IMR-90 (cell line): ENCODE measurements around the gene ARL13A. TPM values are rescaled to one million over a fixed set of nuclear protein-coding genes. Genes with fewer than 3 reads are reported as not detected.

Source experiments
- ATAC-seq: fragments of 200-7000 bp; cut with Tn5 transposase; 2 replicates; pipeline ENCODE4 v1.9.1; 2020; ENCODE audit warnings: low read depth, mild to moderate bottlenecking, moderate library complexity
- BruUV-seq: library from RNA; stranded (reverse); fragments of 400-500 nt; replicated peaks from 2 replicates; lab custom pipeline; 2021; lab: Mats Ljungman, UMichigan
- CTCF ChIA-PET: fragments of 300-600 bp; formaldehyde crosslinking; extraction: SDS; loops from one replicate; lab custom pipeline; 2021; ENCODE audit warnings: antibody characterized with exemption; lab: Yijun Ruan, JAX
- POLR2A ChIA-PET: fragments of 300-600 bp; sonication (Branson Sonifier 250); formaldehyde crosslinking; loops from one replicate; lab custom pipeline; 2022; ENCODE audit warnings: antibody characterized with exemption; ENCODE audit not compliant: unreplicated experiment; lab: Charles Lee
- DNase-seq: peaks from one replicate; pipeline ENCODE4 v3.0.0; 2013
- H2AFZ ChIP-seq: replicated peaks from 2 replicates; pipeline ENCODE3; 2013; ENCODE audit warnings: low read length, mild to moderate bottlenecking; ENCODE audit not compliant: poor library complexity
- H2AK5ac ChIP-seq: 2 replicates; pipeline ENCODE4 v1.6.1; 2013; ENCODE audit warnings: low read depth, low read length, inconsistent platforms
- H2AK9ac ChIP-seq: replicated peaks from 2 replicates; pipeline ENCODE3; 2013; ENCODE audit warnings: mild to moderate bottlenecking, low read depth, low read length, moderate library complexity; ENCODE audit not compliant: poor library complexity
- H2BK120ac ChIP-seq: 2 replicates; pipeline ENCODE4 v1.6.1; 2013; ENCODE audit warnings: low read depth, low read length, inconsistent platforms
- H2BK15ac ChIP-seq: 3 replicates; pipeline ENCODE4 v1.6.1; 2013; ENCODE audit warnings: low read depth, low read length, inconsistent platforms
- H2BK20ac ChIP-seq: 2 replicates; pipeline ENCODE4 v1.6.1; 2013; ENCODE audit warnings: low read depth, mild to moderate bottlenecking, inconsistent platforms, low read length, moderate library complexity
- H2BK5ac ChIP-seq: 2 replicates; pipeline ENCODE4 v1.6.1; 2013; ENCODE audit warnings: mild to moderate bottlenecking, low read depth, low read length, inconsistent platforms; ENCODE audit not compliant: poor library complexity, severe bottlenecking
- H3K14ac ChIP-seq: replicated peaks from 2 replicates; pipeline ENCODE4 v1.6.1; 2013; ENCODE audit warnings: low read depth, low read length, inconsistent platforms
- H3K18ac ChIP-seq: 2 replicates; pipeline ENCODE4 v1.6.1; 2013; ENCODE audit warnings: low read depth, low read length, control low read depth
- H3K23ac ChIP-seq: 2 replicates; pipeline ENCODE4 v1.6.1; 2013; ENCODE audit warnings: low read depth, low read length, inconsistent platforms
- H3K27ac ChIP-seq: 2 replicates; pipeline ENCODE4 v1.5.1; 2013; ENCODE audit warnings: mild to moderate bottlenecking, control low read depth, low read length; ENCODE audit not compliant: insufficient read depth
- H3K27me3 ChIP-seq: 2 replicates; pipeline ENCODE4 v1.6.1; 2013; ENCODE audit warnings: low read length; ENCODE audit not compliant: control insufficient read depth, insufficient read depth
- H3K36me3 ChIP-seq: 2 replicates; pipeline ENCODE4 v1.6.1; 2013; ENCODE audit warnings: low read length, mixed read lengths; ENCODE audit not compliant: control insufficient read depth, insufficient read depth
- H3K4ac ChIP-seq: 2 replicates; pipeline ENCODE4 v1.6.1; 2013; ENCODE audit warnings: low read depth, low read length, inconsistent platforms
- H3K4me1 ChIP-seq: 2 replicates; pipeline ENCODE4 v1.6.1; 2013; ENCODE audit warnings: low read length, mixed read lengths; ENCODE audit not compliant: control insufficient read depth, insufficient read depth
- H3K4me2 ChIP-seq: 2 replicates; pipeline ENCODE4 v1.6.1; 2013; ENCODE audit warnings: low read depth, mild to moderate bottlenecking, control low read depth, low read length, moderate library complexity
- H3K4me3 ChIP-seq: 2 replicates; pipeline ENCODE4 v1.5.1; 2013; ENCODE audit warnings: low read depth, mild to moderate bottlenecking, control low read depth, low read length, moderate library complexity; ENCODE audit not compliant: insufficient read depth
- H3K56ac ChIP-seq: 2 replicates; pipeline ENCODE4 v1.6.1; 2013; ENCODE audit warnings: low read length, inconsistent platforms; ENCODE audit not compliant: insufficient read depth; ENCODE audit errors: extremely low read depth
- H3K79me1 ChIP-seq, 2 experiments: 2 replicates each; pipeline ENCODE4 v1.6.1; 2013; ENCODE audit warnings: low read length in 2 of 2, inconsistent platforms in 1 of 2, low read depth in 1 of 2
- H3K9ac ChIP-seq: 2 replicates; pipeline ENCODE4 v1.6.1; 2013; ENCODE audit warnings: low read depth, low read length, control low read depth
- H3K9me1 ChIP-seq: 2 replicates; pipeline ENCODE4 v1.6.1; 2013; ENCODE audit warnings: low read length, inconsistent platforms; ENCODE audit not compliant: insufficient read depth
- H3K9me3 ChIP-seq: 2 replicates; pipeline ENCODE4 v1.6.1; 2013; ENCODE audit warnings: low read length; ENCODE audit not compliant: control insufficient read depth, insufficient read depth
- H4K20me1 ChIP-seq: 2 replicates; pipeline ENCODE4 v1.6.1; 2013; ENCODE audit warnings: low read length, inconsistent platforms; ENCODE audit not compliant: insufficient read depth
- H4K5ac ChIP-seq: 2 replicates; pipeline ENCODE4 v1.6.1; 2013; ENCODE audit warnings: mild to moderate bottlenecking, low read depth, low read length, control low read depth
- H4K8ac ChIP-seq, 2 experiments: 2 replicates each; pipeline ENCODE4 v1.6.1; 2013; ENCODE audit warnings: low read depth in 2 of 2, low read length in 2 of 2, control low read depth in 1 of 2, inconsistent platforms in 1 of 2
- H4K91ac ChIP-seq: 2 replicates; pipeline ENCODE4 v1.6.1; 2013; ENCODE audit warnings: low read depth, low read length, inconsistent platforms; ENCODE audit not compliant: insufficient read depth
- BHLHE40 ChIP-seq: fragments of 150-350 bp; IDR thresholded peaks from 2 replicates; pipeline ENCODE4 v1.6.1; 2016; ENCODE audit warnings: mild to moderate bottlenecking, low read depth, low read length
- CEBPB ChIP-seq: IDR thresholded peaks from 2 replicates; pipeline ENCODE4 v1.6.1; 2012; ENCODE audit warnings: low read depth, low read length, improper control_type of control experiment
- CHD1 ChIP-seq: IDR thresholded peaks from 2 replicates; pipeline ENCODE4 v1.6.1; 2012; ENCODE audit warnings: low read depth, low read length, improper control_type of control experiment
- FOS ChIP-seq: fragments of 150-350 bp; IDR thresholded peaks from 2 replicates; pipeline ENCODE4 v1.6.1; 2016; ENCODE audit warnings: low read depth, low read length
- MAFK ChIP-seq: IDR thresholded peaks from 2 replicates; pipeline ENCODE4 v1.6.1; 2012; ENCODE audit warnings: low read depth, low read length, improper control_type of control experiment
- MAZ ChIP-seq: IDR thresholded peaks from 2 replicates; pipeline ENCODE4 v1.6.1; 2012; ENCODE audit warnings: low read depth, mild to moderate bottlenecking, low read length, improper control_type of control experiment, moderate library complexity, borderline replicate concordance
- MXI1 ChIP-seq: IDR thresholded peaks from 2 replicates; pipeline ENCODE4 v1.6.1; 2012; ENCODE audit warnings: low read depth, mild to moderate bottlenecking, low read length, moderate library complexity, borderline replicate concordance
- NFE2L2 ChIP-seq: fragments of 150-350 bp; IDR thresholded peaks from 2 replicates; pipeline ENCODE4 v1.6.1; 2016; ENCODE audit warnings: low read depth, mild to moderate bottlenecking, low read length
- POLR2A ChIP-seq: IDR thresholded peaks from 2 replicates; pipeline ENCODE4 v1.6.1; 2012; ENCODE audit warnings: mild to moderate bottlenecking, low read depth, low read length
- RAD21 ChIP-seq: IDR thresholded peaks from 2 replicates; pipeline ENCODE4 v1.6.1; 2012; ENCODE audit warnings: low read length, improper control_type of control experiment
- RCOR1 ChIP-seq: IDR thresholded peaks from 2 replicates; pipeline ENCODE4 v1.6.1; 2012; ENCODE audit warnings: mild to moderate bottlenecking, low read length, improper control_type of control experiment; ENCODE audit not compliant: insufficient replicate concordance
- RFX5 ChIP-seq: IDR thresholded peaks from 2 replicates; pipeline ENCODE4 v1.8.0; 2012; ENCODE audit warnings: low read depth, mild to moderate bottlenecking, low read length, moderate library complexity
- SMC3 ChIP-seq: fragments of 150-350 bp; IDR thresholded peaks from 2 replicates; pipeline ENCODE4 v1.6.1; 2016; ENCODE audit warnings: low read depth, mild to moderate bottlenecking, antibody characterized with exemption, low read length, moderate library complexity
- USF2 ChIP-seq: fragments of 150-350 bp; IDR thresholded peaks from 2 replicates; pipeline ENCODE4 v1.6.1; 2017; ENCODE audit warnings: mild to moderate bottlenecking, antibody characterized with exemption, low read length, low read depth
- WGBS, 2 experiments: methylation state at CpG; one replicate each; pipeline versions ENCODE4 v1.1.5 to v1.1.7; 2013; ENCODE audit warnings: missing lambda C conversion rate in 2 of 2; ENCODE audit not compliant: insufficient read length in 1 of 2; ENCODE audit errors: extremely low coverage in 2 of 2; 5-methylcytosine and 5-hydroxymethylcytosine counted together
- dilution Hi-C: fragments of 300-500 bp; cut with HindIII; formaldehyde crosslinking; loops from one replicate; pipeline ENCODE4 v1.14.3; 2018; ENCODE audit warnings: low sequenced_read_pairs; ENCODE audit not compliant: unreplicated experiment
- in situ Hi-C: fragments of 300-500 bp; cut with MboI; formaldehyde crosslinking; loops from 3 replicates; pipeline ENCODE4 v1.14.3; 2019; ENCODE audit warnings: low sequenced_read_pairs, inconsistent platforms, mixed read lengths
- intact Hi-C: fragments of 100-400 bp; cut with micrococcal nuclease; formaldehyde crosslinking; loops from 2 replicates; pipeline ENCODE4 v1.10.0; 2022
- polyA plus RNA-seq, 3 experiments: library from polyadenylated mRNA; depleted of rRNA; stranded (reverse); fragments of >200 nt; gene quantifications; 2 replicates each; pipeline ENCODE4 v1.2.3, GENCODE V29; 2012; ENCODE audit warnings: low replicate concordance in 1 of 3
- total RNA-seq: library from RNA; depleted of rRNA; stranded (reverse); fragments of >200 nt; gene quantifications from 2 replicates; pipeline ENCODE4 v1.2.3, GENCODE V29; 2012
- TF ChIP-seq, protein P1 (sequence below): conservative IDR thresholded peaks from 2 replicates; pipeline ENCODE4 v1.5.1; 2012; ENCODE audit warnings: mild to moderate bottlenecking, low read depth, low read length, improper control_type of control experiment
- TF ChIP-seq, protein P2 (sequence below): fragments of 150-350 bp; IDR thresholded peaks from 2 replicates; pipeline ENCODE4 v1.6.1; 2016; ENCODE audit warnings: low read depth, mild to moderate bottlenecking, low read length, moderate library complexity, borderline replicate concordance

The ARL13A gene
- total and polyA plus RNA-seq, 2 of the 4 experiments (the other 2 are of a cell fraction) = not detected

DNA sequence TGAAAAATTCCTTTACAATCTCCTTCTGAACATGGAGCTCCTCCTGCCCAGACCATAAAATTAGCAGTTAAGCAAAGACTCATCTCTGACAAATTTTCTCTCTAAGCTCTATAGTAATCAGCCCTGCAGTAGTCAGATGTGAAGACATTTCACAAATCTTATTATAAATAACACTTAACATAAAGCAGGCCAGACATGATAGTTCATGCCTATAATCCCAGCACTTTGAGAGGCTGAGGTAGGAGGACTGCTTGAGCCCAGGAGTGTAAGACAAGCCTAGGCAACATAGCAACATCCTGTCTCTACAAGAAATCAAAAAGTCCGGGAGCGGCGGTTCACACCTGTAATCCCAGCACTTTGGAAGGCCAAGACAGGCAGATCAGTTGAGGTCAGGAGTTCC is 52.5 kb downstream of the ARL13A start:
- Histone ChIP-seq H4K20me1 (no peaks in the 10 kb centered on the region), H3K4me1 (peaks cover 2% of the 10 kb centered on the region), H3K4me2 (no peak overlapping the region), H4K5ac (no peak overlapping the region), H3K9me1 (no peaks in the 10 kb centered on the region; the same call in 1 of the 2 replicates), H3K18ac (no peak overlapping the region), H3K14ac (no peak overlapping the region), H2AK9ac (no peak overlapping the region), H3K27ac (no peak overlapping the region), H3K9ac (no peak overlapping the region), H2BK120ac (no peak overlapping the region), H4K91ac (no peak overlapping the region), H3K36me3 (peaks cover 10% of the 10 kb centered on the region), H2BK15ac (no peak overlapping the region), H3K4me3 (no peak overlapping the region), H2AFZ (no peak overlapping the region), H3K56ac (no peak overlapping the region), H3K9me3 (no peaks in the 10 kb centered on the region), H2BK20ac (no peak overlapping the region), H3K27me3 (peaks cover 2% of the 10 kb centered on the region; the same call in 1 of the 2 replicates), H4K8ac (no peak overlapping the region), H2AK5ac (no peak overlapping the region), H3K23ac (no peak overlapping the region), H3K4ac (no peak overlapping the region), H2BK5ac (no peak overlapping the region), H3K79me1 (no peaks in the 10 kb centered on the region)
- CTCF ChIA-PET = no interaction called here
- in situ Hi-C loops (no loop called here), intact Hi-C loops (no loop called here), dilution Hi-C loops (no loop called here)
- DNase-seq = no peak
- POLR2A ChIA-PET = no interaction called here
- 100% methylated on average over 2 of the region's 3 CpGs; no CpG with 5 or more reads in 1 of the 2 experiments for WGBS, 2 experiments
- no peak for ATAC-seq
- TF ChIP-seq RAD21 (no peak), SMC3 (no peak), FOS (no peak), CEBPB (no peak), USF2 (no peak), RCOR1 (no peak), CHD1 (no peak), POLR2A (no peak), MAFK (no peak), NFE2L2 (no peak), MXI1 (no peak), RFX5 (no peak), BHLHE40 (no peak), MAZ (no peak)
- TF ChIP-seq, protein P1, sequence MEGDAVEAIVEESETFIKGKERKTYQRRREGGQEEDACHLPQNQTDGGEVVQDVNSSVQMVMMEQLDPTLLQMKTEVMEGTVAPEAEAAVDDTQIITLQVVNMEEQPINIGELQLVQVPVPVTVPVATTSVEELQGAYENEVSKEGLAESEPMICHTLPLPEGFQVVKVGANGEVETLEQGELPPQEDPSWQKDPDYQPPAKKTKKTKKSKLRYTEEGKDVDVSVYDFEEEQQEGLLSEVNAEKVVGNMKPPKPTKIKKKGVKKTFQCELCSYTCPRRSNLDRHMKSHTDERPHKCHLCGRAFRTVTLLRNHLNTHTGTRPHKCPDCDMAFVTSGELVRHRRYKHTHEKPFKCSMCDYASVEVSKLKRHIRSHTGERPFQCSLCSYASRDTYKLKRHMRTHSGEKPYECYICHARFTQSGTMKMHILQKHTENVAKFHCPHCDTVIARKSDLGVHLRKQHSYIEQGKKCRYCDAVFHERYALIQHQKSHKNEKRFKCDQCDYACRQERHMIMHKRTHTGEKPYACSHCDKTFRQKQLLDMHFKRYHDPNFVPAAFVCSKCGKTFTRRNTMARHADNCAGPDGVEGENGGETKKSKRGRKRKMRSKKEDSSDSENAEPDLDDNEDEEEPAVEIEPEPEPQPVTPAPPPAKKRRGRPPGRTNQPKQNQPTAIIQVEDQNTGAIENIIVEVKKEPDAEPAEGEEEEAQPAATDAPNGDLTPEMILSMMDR = no peak
- TF ChIP-seq, protein P2, sequence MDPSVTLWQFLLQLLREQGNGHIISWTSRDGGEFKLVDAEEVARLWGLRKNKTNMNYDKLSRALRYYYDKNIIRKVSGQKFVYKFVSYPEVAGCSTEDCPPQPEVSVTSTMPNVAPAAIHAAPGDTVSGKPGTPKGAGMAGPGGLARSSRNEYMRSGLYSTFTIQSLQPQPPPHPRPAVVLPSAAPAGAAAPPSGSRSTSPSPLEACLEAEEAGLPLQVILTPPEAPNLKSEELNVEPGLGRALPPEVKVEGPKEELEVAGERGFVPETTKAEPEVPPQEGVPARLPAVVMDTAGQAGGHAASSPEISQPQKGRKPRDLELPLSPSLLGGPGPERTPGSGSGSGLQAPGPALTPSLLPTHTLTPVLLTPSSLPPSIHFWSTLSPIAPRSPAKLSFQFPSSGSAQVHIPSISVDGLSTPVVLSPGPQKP = no peak
- no TSS peak for BruUV-seq
